GM21423 (cell line): Measurements from ENCODE around the gene KIAA1755.

Source experiments
- ATAC-seq: cut with Tn5 transposase; IDR thresholded peaks from one replicate; pipeline ENCODE4 v1.9.1; 2021; ENCODE audit warnings: mild to moderate bottlenecking, moderate library complexity; ENCODE audit not compliant: unreplicated experiment

KIAA1755 gene

DNA sequence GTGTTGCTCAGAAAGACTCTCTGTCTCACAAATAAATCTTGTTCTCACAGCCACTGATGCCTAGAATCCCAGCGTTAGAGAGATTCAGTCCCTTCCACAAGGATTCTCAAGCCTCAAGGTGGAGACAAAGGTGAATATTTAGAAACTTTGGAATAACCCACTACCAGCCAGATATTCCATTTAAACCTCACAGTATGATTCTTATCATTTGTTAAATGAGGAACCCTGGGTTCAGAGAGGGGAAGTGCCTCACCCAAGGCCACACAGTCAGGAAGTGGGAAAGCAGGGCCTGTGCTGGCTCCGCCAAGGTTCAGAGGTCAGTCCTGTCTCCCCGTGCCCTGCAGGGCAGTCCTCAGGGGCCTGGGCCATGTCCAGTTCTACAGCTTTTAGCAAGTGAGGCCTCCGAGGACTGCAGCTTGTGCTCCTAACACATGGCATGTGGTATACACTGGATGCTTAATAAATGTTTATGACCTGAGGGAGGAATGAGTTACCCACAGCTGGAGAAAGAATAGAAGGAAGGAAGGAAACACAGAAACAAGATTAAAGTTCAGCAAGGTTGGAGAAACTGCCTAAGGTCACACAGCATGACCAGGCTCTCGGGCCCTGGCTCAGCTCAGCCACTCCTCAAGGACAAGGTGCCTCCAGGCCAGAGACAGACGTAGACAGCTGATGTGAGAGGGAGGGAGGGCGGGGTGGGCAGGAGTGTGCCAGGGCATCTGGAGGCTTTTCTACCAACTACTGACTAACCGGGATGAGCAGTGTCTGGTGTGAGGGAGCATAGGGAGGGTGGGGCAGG lies 91.5 kb downstream of the KIAA1755 start:
- no peak for ATAC-seq

DNA sequence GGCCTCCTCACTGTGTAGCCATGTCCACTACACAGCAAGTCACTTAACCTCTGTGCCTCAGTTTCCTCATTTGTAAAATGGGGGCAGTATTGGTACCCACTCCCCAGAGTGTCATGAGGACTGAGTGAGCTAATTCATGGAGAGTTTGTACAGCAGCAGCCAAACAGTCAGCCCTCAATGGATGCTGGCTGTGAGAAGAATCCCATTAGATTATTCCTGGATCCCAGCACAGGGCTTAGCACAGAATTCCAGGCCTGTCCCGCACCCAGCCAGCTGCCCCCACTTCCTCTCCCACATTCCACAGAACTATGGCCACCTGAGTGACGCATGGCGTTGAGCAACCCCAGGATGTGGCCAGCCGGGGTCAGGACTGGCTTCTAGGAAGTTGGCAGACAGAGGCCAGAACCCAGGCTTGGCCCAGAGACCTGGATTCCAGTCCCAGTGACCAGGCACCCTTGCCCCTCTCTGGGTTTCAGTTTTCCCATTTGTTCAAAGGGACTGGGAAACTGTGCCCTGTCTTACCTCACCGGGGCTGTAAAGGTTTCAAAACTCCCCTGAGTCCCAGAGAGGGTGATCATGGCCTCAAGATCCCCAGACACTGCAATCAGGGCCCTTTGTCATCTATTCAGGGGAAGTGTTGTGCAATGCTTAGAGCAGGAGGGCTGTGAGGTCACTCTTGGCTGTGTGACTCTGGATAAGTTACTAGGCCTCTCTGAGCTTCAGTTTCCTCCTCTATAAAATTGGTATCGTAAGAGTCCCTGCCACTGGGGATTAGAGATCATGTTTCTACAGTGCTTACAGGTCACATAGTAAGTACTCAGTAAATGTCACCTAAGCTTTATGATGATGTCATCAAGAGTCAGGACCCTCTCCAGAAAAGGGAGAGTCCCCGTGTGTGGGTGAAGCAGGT lies 92.4 kb downstream of the KIAA1755 start:
- ATAC-seq, result no peak

DNA sequence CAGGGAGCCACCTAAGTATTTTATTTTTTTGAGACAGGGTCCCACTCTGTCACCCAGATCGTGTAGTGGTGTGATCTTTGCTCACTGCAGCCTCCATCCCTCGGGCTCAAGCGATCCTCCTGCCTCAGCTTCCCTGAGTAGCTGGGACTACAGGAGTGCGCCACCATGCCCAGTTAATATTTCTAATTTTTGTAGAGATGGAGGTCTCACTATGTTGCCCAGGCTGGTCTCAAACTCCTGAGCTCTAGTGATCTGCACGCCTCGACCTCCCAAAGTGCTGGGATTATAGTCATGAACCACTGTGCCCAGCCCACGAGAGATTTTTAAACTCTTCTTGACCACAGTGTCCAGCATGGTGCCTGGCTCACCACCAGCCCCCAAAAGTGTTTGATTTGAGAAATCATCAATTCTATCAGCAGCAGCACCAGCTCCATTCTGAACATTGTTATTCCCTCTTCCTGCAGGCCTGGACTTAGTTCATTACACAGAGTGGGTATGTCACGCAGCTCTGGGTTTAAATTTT lies 93.1 kb downstream of the KIAA1755 start:
- ATAC-seq, result no peak

DNA sequence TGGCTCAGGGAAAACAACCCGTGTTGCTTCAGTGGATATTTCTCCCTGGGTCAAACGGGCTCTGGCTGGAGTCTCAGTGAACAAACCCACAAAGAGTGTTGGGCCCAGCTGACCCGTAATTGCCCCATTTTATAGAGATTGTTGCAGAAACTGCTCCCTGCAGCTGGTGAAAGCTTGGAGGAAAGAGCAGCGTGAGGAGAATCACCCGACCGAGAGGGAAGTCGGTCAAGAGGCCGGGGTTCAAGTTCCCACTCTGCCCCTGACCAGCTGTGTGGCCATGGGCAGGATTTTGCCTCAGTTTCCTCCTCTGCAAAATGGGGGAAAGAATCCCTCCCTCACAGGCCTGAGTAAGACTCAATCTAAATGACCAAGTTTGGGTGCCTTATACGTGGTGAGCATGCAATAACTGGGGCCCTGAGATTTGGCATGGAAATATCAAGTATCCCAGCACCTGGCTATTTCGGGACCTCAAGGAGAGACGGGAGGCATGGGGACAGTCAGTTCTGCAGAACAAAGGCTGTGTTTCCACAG lies 93.8 kb downstream of the KIAA1755 start:
- ATAC-seq, result no peak

DNA sequence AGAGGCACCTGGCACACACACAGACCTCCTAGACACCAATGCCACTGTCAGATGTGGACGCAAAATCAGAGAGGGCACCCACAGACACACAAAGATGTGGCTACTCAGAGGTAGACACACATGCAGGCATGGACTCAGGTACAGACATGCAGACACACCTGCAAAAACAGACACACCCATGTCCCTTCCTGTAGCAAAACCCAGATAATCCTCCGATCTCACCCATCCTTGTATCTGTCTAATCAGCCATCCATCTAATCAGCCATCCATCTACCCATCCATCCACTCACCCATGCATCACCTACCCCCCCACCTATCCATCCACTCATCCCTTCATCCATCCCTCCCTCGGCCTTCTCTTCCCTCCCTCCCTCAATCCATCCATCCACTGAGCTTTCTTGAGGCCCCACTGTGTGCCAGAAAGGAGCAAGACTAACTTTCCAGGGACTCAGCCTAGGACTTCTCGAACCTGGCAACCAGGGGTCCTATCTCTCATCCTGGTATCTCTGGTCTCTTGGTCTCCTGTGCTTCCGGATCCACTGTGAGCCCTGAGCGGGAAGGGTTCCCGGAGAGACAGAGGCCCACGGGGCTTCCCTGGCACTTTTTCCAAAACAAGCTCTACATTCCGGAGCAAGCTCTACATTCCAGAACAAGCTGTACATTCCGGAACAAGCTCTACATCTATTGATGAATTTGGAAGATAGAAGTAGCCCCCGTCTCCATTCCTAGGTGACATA lies 94.4 kb downstream of the KIAA1755 start:
- no peak for ATAC-seq

DNA sequence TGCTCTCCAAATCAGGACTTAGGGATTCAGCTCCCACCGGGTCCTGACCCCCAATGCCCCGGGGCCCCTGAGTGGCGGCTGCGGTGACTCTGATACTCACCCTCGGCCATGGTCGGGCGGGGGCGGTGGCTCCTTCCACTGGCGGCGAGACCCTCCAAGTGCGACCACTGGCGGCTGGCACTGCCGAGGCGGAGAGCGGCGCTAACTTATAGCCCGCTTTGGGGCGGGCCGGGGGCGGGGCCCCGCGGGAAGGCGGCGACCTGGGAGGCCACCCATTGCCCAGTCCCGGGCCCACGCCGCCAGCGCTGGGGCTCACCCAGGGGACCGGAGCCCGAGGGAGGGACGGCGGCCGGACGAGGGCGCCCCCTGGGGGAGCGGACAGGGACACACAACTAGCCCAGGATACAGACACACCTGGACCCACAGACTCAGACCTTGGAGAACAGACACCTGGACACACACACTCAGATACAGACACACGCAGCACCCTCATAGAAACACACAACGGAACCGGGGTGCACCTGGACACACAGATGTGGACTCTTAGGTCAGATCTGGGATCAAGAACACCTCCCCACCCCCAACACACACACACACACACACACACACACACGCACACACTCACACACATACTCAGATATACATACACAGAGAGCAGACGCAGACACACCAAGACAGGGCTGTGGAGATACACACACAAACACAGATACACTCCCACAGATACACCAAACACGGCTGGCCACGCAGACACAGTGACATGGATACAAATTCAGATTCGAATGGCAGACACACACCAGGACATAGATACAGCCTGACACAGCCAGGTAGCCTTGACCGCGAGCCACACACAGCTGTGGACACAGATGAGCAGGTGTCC lies 95.2 kb downstream of the KIAA1755 start, which contains the start of gene TGM2:
Gene TGM2, minus strand, starts transcription at position 182 of the 877 bp plus-strand sequence. Its CDS starts 72 bp downstream, at position 110.
- peak; percentile 79 for ATAC-seq

DNA sequence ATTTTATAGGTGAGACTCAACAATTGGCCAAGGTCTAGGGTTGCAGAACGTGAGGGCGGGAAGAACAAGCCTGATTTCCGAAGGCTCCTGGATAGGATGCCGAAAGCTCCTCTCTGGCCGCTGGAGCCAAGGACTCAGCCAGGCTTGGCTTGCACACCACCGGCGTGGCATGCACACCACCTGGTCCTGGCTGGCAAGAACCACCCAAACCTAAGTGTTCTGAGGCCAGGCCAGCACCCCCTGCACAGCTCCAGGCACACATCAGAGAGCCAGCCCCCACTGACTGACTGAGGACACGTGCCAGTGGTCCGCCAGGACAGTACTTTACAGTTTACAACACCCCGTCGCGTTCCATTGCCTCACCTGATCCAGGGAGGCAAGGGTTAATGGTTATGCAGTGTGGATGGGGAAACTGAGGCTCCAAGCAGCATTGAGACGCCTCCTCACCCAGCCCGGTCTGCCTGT lies 95.9 kb downstream of the KIAA1755 start:
- no peak for ATAC-seq

DNA sequence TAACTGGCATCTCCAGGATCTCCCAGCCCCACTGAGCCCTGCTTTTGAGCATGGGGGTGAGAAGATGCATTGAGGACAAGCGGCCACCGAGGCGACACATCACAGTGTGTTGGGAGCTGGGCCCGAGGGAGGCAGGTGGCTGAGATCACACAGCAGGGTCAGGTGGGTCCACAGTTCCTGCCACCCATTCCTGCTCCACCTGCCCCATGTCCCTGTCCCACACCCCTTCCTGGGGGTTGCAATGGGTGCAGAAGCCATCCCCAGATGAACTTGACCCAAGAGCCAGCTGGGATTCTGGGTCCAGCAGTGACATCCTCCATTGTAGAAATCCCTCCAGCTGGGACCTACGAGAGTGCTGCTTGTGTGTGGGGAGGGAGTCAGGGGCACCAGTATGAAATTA lies 96.5 kb downstream of the KIAA1755 start:
- ATAC-seq, result no peak

DNA sequence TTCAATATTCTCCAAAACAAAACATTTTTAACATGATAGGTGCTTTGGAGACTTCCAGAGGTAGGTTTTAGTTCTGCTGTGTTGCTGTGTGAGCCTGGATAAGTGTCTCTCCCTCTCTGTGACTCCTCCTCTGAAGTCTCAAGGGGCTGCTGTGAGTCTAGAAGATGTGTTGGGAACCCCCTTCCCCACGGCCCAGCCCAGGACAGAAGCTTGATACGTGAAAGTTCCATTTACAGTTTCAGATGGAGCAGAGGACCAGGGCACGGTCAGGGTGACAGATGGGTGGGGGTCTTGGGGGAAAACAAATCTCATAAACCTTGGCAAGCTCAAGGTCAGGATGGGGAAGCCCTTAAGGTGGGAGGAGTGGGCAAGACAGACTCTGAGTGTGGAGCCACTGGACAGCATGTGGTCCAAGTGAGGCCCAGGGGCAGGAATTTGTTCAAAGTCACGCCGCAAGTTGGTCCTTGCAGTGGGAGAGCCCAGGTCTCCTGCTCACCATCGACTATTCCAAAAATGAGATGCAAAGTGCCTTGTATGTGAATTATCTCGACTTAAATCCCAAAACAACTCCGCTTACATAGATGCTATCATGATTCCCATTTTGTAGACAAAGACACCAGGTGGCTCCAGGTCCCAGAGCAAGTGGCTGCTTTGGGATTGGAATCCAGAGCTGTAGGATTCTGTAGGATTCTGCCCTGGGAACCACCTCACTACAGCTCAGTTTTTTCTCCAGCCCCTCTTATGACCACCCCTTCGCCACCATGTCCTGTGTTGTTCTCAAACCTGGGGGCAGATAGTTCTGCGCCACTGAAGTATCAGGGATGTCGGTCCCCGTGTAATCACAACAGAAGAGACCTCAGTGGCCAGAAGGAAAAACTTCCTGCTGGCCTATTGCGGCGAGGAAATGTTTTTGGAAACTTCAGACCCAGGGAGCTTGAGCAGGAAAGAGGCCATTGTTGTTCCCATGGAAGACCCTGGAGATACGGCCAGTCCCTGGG lies 97.4 kb downstream of the KIAA1755 start:
- no peak for ATAC-seq

DNA sequence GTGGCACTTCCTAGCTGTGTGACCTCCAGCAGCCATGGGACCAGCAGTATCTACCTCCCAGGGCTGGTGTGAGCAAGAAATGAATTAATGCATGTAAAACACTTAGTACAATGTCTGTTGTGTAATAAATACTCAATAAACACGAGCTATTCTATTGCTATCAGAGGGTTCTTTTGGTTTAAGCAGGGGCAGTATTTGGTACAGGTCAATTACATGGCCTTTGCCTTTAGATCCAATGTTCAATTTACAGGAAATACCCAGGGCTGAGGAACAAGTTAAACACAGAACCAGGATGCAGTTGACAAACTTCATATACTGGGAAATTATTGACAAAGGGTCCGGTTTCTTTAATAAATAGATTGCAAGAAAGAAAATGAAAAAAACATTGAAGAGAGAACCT lies 98.4 kb downstream of the KIAA1755 start:
- ATAC-seq, result no peak

DNA sequence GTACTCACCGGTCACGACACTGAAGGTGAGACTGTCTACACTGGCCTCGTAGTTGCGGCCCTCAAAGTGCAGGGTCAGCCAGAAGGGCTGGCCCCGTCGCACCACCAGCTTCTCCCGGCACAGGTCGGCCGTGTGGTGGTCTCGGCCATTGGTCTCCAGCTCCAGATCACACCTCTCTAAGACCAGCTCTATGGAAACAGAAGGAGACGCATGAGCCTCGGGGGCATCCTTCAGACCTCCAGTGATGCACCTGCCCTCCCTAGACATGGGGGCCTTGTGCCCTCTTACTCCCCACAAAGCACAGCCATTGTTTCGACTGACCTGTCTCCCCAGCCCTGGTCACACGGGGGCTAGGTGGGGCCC lies 99.1 kb downstream of the KIAA1755 start:
- ATAC-seq, result no peak
